ENCODE measurements around the gene SLC12A4.

Gene SLC12A4

DNA sequence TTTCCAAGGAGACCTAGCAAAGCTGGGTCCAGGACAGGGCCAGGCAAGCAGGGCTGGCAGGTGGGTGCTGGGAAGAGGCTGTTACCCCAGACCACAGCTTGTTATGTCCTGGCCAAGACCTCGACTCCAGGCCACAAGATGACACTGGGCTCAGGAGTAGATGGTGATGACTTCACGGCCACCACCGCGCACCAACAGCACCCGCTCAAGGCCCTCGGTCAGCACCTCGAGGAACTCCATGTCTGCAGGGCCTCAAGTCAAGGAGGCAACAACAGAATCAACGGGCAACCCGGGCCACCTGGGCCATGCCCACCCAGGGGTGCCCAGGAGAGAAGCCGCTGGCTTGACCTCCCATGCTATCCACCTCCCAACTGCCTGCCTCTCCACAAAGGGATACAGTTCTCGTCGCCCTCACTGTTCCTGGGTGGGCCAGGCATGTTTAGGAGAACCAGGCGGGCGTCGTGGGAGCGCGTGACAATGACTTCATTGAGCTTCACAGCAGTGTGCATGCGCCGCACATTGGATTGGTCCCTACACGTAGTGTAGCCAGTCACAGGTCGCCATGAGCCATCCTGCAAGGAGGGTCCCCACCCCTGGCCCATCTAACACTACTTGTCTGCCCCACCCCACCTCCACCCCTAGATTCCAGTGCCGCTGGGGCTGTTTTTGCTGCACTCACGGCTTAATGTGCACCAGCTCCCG is 23.6 kb downstream of the SLC12A4 start:
- TF ChIP-seq, protein P1, sequence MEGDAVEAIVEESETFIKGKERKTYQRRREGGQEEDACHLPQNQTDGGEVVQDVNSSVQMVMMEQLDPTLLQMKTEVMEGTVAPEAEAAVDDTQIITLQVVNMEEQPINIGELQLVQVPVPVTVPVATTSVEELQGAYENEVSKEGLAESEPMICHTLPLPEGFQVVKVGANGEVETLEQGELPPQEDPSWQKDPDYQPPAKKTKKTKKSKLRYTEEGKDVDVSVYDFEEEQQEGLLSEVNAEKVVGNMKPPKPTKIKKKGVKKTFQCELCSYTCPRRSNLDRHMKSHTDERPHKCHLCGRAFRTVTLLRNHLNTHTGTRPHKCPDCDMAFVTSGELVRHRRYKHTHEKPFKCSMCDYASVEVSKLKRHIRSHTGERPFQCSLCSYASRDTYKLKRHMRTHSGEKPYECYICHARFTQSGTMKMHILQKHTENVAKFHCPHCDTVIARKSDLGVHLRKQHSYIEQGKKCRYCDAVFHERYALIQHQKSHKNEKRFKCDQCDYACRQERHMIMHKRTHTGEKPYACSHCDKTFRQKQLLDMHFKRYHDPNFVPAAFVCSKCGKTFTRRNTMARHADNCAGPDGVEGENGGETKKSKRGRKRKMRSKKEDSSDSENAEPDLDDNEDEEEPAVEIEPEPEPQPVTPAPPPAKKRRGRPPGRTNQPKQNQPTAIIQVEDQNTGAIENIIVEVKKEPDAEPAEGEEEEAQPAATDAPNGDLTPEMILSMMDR (IDR thresholded peaks at IDR 0.05; ENCODE audit: low read length, missing control alignments), result no peak
- DNase-seq (ENCODE audit: low read depth), result no peak
- H3K4me3 ChIP-seq (replicated peaks; ENCODE audit: low read depth, low read length), result no peak overlapping the region

DNA sequence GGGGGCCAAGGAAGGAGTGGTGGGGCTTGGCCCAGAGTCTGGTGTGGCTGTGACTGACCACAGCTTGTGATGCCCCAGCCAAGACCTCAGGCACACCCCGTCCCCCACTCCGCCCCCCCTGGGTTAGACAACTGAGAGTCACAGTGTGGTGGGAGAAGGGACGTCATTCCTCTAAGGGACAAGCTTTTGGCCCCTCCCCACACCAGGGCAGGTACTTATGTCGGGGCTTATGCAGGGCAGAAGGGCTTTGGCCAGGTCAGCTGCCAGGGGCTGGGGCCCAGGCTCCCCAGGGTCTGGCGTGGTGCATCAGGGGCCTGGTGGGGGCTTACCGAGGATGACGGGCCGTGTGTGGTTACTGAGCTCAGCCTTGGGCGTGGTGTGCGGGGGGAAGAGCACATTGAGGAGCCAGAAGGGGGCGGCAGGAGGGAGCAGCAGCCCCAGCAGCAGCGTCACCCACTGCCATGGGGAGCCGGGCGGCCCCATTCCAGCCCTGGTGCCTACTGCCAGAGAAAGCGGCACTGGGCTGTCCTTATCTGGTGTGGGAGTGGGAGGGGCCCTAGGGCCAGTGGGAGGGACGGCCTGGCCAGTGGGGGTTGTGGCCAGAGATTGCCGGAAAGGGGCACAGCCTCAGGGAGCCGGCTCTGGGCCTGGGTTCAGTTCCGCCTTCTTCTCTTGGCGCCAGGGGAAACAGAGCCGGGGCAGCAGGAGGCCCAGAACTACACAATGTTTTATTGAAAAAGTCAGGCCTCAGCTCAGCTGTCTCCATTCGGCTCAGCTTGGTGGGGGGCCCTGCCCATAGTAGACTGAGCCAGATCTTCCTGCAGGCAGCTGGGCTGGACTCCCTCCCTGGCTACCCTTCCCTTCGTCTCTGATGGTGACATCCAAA is 24.6 kb downstream of the SLC12A4 start, which contains the start of gene LCAT:
LCAT (minus strand) TSS at position 502 of the 886 bp plus-strand sequence; CDS start at position 483, 19 bp downstream.
- no peak for DNase-seq (ENCODE audit: low read depth)
- H3K4me3 ChIP-seq (replicated peaks; ENCODE audit: low read depth, low read length), result no peak within 1 kb of the TSS
- TF ChIP-seq, protein P1 (IDR thresholded peaks at IDR 0.05; ENCODE audit: low read length, missing control alignments), result no peak

DNA sequence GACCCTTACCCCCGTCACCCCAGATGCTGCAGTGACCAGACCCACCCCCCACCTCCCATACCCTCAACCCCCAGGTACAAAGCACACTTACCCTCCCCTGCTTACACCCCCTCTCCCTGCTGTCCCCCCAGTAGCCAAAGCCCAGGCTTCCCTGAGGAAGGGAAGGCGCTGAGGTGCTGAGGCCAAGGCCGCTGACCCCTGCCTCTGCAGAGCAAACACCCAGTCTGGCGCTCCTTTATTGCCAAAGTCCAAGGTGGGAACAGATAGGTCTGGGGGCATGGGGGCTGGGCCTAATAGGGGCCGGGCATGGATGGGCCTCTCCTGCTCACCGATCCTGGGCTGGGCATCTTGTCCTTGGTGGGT is 25.2 kb downstream of the SLC12A4 start:
- no peak overlapping the region for H3K4me3 ChIP-seq (replicated peaks; ENCODE audit: low read depth, low read length)
- DNase-seq (ENCODE audit: low read depth), result no peak
- TF ChIP-seq, protein P1 (IDR thresholded peaks at IDR 0.05; ENCODE audit: low read length, missing control alignments), result no peak

DNA sequence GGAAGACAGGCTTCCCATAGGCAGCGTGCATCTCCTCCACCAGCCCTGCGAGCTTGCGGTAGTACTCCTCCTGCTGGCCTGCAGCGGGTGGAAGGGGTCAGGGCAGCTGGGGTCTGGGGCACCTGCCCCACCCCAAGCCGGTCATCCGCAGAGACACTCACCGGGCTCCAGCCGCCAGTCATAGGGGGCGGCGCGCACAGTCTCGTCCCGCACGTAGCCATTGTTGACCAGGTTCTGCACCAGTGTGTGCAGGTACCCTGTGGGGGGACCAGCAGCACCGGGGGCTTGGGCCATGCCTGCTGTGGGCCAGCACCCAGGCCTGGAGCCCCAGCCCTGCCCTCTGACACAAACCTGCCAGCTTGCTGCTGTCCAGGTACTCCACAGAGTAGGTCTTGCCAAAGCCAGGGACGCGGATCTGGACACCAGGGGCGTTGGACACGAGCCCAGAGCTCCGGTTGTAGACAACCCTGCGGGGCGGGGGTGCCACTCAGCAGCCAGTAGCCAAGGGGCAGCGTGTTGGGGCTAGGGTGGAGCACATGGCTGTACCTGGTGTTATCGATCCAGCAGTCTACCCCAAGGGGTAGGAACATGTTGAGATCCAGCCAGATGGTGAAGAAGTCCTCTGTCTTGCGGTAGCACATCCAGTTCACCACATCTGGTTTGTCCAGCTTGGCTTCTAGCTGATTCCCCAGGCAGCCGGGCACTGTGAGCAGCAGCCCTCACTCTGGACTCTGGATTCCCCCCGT is 25.8 kb downstream of the SLC12A4 start:
- TF ChIP-seq, protein P1 (IDR thresholded peaks at IDR 0.05; ENCODE audit: low read length, missing control alignments), result no peak
- no peak for DNase-seq (ENCODE audit: low read depth)
- H3K4me3 ChIP-seq (replicated peaks; ENCODE audit: low read depth, low read length), result no peak overlapping the region

DNA sequence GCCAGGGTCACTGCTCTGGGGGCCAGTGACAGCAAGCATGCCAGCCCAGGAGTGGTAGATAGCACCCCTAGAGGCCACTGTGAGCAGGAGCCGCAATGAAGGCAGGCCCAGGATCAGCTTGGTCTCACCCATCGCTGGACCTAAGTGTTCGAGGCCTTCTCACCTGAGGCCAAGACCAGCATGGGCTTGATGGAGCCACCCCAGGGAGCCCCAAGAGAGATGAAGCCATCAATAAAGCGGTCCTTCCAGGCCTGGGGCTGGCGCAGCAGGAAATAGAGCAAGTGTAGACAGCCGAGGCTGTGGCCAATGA is 26.3 kb downstream of the SLC12A4 start:
- TF ChIP-seq, protein P1 (IDR thresholded peaks at IDR 0.05; ENCODE audit: low read length, missing control alignments), result peak; percentile 69
- peak; percentile 44 for DNase-seq (ENCODE audit: low read depth)
- H3K4me3 ChIP-seq (replicated peaks; ENCODE audit: low read depth, low read length), result no peak overlapping the region

DNA sequence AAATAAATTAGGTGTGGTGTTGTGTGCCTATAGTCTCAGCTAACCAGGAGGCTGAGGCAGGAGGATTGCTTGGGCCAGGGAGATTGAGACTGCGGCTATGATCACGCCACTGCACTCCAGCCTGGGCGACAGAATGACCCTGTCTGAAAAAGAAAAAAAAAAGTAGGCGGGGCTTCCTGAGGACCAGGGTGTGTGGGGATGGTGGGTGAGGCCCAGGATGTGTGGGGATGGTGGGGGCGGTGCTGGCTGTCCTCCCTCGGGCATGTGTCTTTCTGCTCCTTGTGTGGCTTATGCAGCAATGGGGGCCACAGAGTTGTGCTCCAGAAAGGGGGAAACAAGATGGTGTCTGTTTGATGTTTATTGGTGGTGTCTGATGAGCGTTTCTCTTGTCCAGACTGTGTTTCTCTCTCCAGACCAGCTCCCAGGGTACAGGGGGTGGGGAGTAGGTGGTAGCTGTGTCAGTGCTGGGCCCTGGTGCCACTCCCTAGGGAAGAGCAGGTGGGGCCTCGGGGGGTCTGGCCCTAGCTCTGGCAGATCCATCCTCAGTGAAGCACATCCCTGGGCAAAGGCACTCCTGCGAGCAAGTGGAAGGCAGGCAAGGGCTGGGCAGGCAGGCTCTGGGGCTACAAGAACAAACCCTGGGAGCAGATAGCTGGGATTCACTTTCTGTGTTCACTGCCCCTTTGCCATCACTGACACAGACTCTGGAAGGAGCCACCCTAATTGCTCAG is 26.8 kb downstream of the SLC12A4 start:
- H3K4me3 ChIP-seq (replicated peaks; ENCODE audit: low read depth, low read length), result no peak overlapping the region
- no peak for DNase-seq (ENCODE audit: low read depth)
- TF ChIP-seq, protein P1 (IDR thresholded peaks at IDR 0.05; ENCODE audit: low read length, missing control alignments), result no peak
